Keratinocyte (primary cell): ENCODE results near the gene INO80D. TPM values are rescaled to one million over a fixed set of nuclear protein-coding genes. Genes with fewer than 3 reads are reported as not detected.

ENCODE experiments used
- DNase-seq: peaks from one replicate; pipeline ENCODE4 v3.0.0-alpha.2; 2011; ENCODE audit warnings: low read depth, missing footprints, low spot score
- FAIRE-seq: peaks from 2 replicates; lab custom pipeline; 2011; peaks lifted over from hg19 to GRCh38; lab: Jason Lieb, UNC
- H2AFZ ChIP-seq: 2 replicates; pipeline ENCODE4 v1.6.0; 2012; ENCODE audit warnings: low read length, control low read depth, inconsistent platforms; ENCODE audit not compliant: control insufficient read depth
- H3K27ac ChIP-seq: 2 replicates; pipeline ENCODE4 v1.5.1; 2011; ENCODE audit warnings: low read length; ENCODE audit not compliant: control insufficient read depth, insufficient read depth
- H3K27me3 ChIP-seq: 3 replicates; pipeline ENCODE4 v1.6.0; 2011; ENCODE audit warnings: low read length; ENCODE audit not compliant: control insufficient read depth, insufficient read depth; ENCODE audit errors: extremely low read depth
- H3K36me3 ChIP-seq, 2 experiments: 2 replicates in 1 of 2; 3 replicates in 1 of 2; pipeline ENCODE4 v1.5.1; 2011; ENCODE audit warnings: low read length in 2 of 2, mild to moderate bottlenecking in 1 of 2; ENCODE audit not compliant: control insufficient read depth in 2 of 2, insufficient read depth in 2 of 2; ENCODE audit errors: extremely low read depth in 1 of 2
- H3K4me1 ChIP-seq: 3 replicates; pipeline ENCODE4 v1.5.1; 2011; ENCODE audit warnings: low read length; ENCODE audit not compliant: control insufficient read depth, insufficient read depth; ENCODE audit errors: extremely low read depth
- H3K4me2 ChIP-seq: 3 replicates; pipeline ENCODE4 v1.6.0; 2011; ENCODE audit warnings: low read depth, low read length; ENCODE audit not compliant: control insufficient read depth, insufficient read depth; ENCODE audit errors: extremely low read depth
- H3K4me3 ChIP-seq, 3 experiments: fragments of 200-600 bp in 1 of 3; sonication (generic) in 1 of 3; 2 replicates in 2 of 3; 3 replicates in 1 of 3; pipeline ENCODE4 v1.5.1; 2011 to 2016; ENCODE audit warnings: low read length in 3 of 3, mild to moderate bottlenecking in 3 of 3, control low read depth in 2 of 3, inconsistent platforms in 1 of 3, low read depth in 1 of 3, mixed read lengths in 1 of 3, mixed run types in 1 of 3, moderate library complexity in 1 of 3; ENCODE audit not compliant: control insufficient read depth in 2 of 3, insufficient read depth in 2 of 3; ENCODE audit errors: extremely low read depth in 1 of 3
- H3K79me2 ChIP-seq: 2 replicates; pipeline ENCODE4 v1.6.0; 2012; ENCODE audit warnings: low read length; ENCODE audit not compliant: control insufficient read depth, insufficient read depth
- H3K9ac ChIP-seq: 3 replicates; pipeline ENCODE4 v1.6.0; 2011; ENCODE audit warnings: low read length; ENCODE audit not compliant: control insufficient read depth, insufficient read depth; ENCODE audit errors: extremely low read depth
- H3K9me1 ChIP-seq: 3 replicates; pipeline ENCODE4 v1.6.0; 2011; ENCODE audit warnings: low read length; ENCODE audit not compliant: control insufficient read depth, insufficient read depth; ENCODE audit errors: extremely low read depth
- H3K9me3 ChIP-seq: 2 replicates; pipeline ENCODE4 v1.5.1; 2012; ENCODE audit warnings: low read depth, low read length; ENCODE audit not compliant: control insufficient read depth
- H4K20me1 ChIP-seq: 3 replicates; pipeline ENCODE4 v1.6.0; 2011; ENCODE audit warnings: low read length; ENCODE audit not compliant: control insufficient read depth, insufficient read depth; ENCODE audit errors: extremely low read depth
- CTCF ChIP-seq, 3 experiments: IDR thresholded peaks in 1 of 3; conservative IDR thresholded peaks in 1 of 3; optimal IDR thresholded peaks in 1 of 3; 2 replicates in 2 of 3; 3 replicates in 1 of 3; pipeline versions ENCODE3 to v1.5.1; 2011; ENCODE audit warnings: low read length in 3 of 3, mild to moderate bottlenecking in 3 of 3, moderate library complexity in 2 of 3, control low read depth in 1 of 3, inconsistent platforms in 1 of 3; ENCODE audit not compliant: insufficient read depth in 2 of 3; ENCODE audit errors: extremely low read depth in 1 of 3
- EZH2 ChIP-seq: IDR thresholded peaks from one replicate; pipeline ENCODE4 v1.6.1; 2012; ENCODE audit warnings: inconsistent platforms, mild to moderate bottlenecking, low read length, moderate library complexity
- dilution Hi-C: fragments of 300-500 bp; cut with MboI; formaldehyde crosslinking; loops from one replicate; pipeline ENCODE4 v1.7.0; 2020; ENCODE audit warnings: low sequenced_read_pairs; ENCODE audit not compliant: extremely low pct_ligation_motif_present
- polyA plus RNA-seq, 5 experiments: library from polyadenylated mRNA; depleted of rRNA in 3 of 5; stranded (reverse) in 3 of 5; stranded (forward) in 1 of 5; unstranded in 1 of 5; fragments of >200 nt; gene quantifications; 1 replicate in 1 of 5; 2 replicates in 3 of 5; 3 replicates in 1 of 5; pipeline versions ENCODE4 v1.2.1 to v1.2.3, GENCODE V29; 2011 to 2012; ENCODE audit warnings: missing spikeins in 2 of 5, low read depth in 1 of 5, low replicate concordance in 1 of 5

The INO80D gene
- polyA plus RNA-seq, 1 donor (not counting 4 experiments of a cell fraction or from before 2014, with no cell fraction given) = 4.1 TPM

GRCh38 chr2:206084870-206085741, 868 bp downstream of the INO80D start:
- Histone ChIP-seq H3K36me3 (no peaks in the 10 kb centered on the region), H3K9ac (peak overlapping the region; percentile 98), H4K20me1 (no peaks in the 10 kb centered on the region), H3K4me3 (peak overlapping the region; percentile 53 to 97 (median 92)), H3K4me2 (peak overlapping the region; percentile 97), H3K27ac (peak overlapping the region; percentile 96), H3K9me1 (no peaks in the 10 kb centered on the region), H3K27me3 (no peaks in the 10 kb centered on the region), H3K79me2 (peaks cover 55% of the 10 kb centered on the region), H2AFZ (peak overlapping the region; percentile 69), H3K9me3 (no peaks in the 10 kb centered on the region), H3K4me1 (peaks cover 10% of the 10 kb centered on the region)
- dilution Hi-C loops = no loop called here
- FAIRE-seq = no peak
- DNase-seq = no peak
- no peak for TF ChIP-seq CTCF (optimal IDR thresholded peaks at IDR 0.05 in 1 of 3, IDR thresholded peaks at IDR 0.05 in 1 of 3, conservative IDR thresholded peaks at IDR 0.05 in 1 of 3; ENCODE audit: extremely low read depth in 1 of 3, insufficient read depth in 2 of 3, low read length in 3 of 3)
- no peak for TF ChIP-seq EZH2

DNA sequence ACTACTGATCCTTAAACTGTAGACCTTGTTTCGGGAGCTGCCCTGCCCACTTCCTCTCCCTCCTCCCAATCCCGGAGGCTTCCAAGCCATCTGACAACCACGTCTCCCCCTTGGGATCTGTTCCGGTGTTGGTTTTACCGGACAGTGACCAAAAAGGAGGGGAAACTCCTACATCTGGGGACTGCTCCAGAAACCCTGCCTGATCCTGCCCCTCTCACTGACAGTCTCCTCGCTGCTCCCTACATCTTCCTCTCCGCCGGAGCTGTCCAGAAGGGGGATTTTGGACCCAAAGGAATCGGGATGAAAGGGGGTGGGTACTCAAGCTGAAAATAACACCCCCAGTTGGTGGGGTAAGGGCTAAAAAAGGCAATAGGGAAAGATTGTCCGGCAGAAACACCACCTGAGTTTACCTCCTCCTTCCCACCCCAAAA, 1.5 kb downstream of the INO80D start:
- no peaks in the 10 kb centered on the region for H3K36me3 ChIP-seq
- H3K4me1 ChIP-seq = peaks cover 10% of the 10 kb centered on the region
- H2AFZ ChIP-seq = peak overlapping the region; percentile 69
- peaks cover 61% of the 10 kb centered on the region for H3K79me2 ChIP-seq
- no peaks in the 10 kb centered on the region for H4K20me1 ChIP-seq
- TF ChIP-seq EZH2 = no peak
- TF ChIP-seq CTCF (optimal IDR thresholded peaks at IDR 0.05 in 1 of 3, IDR thresholded peaks at IDR 0.05 in 1 of 3, conservative IDR thresholded peaks at IDR 0.05 in 1 of 3; ENCODE audit: extremely low read depth in 1 of 3, insufficient read depth in 2 of 3, low read length in 3 of 3) = no peak
- dilution Hi-C loops = no loop called here
- H3K9me3 ChIP-seq = no peaks in the 10 kb centered on the region
- peak overlapping the region; percentile 98 for H3K9ac ChIP-seq
- H3K4me3 ChIP-seq = peak overlapping the region; percentile 53 to 94 (median 92)
- H3K27me3 ChIP-seq = no peaks in the 10 kb centered on the region
- peak overlapping the region; percentile 96 for H3K27ac ChIP-seq
- no peaks in the 10 kb centered on the region for H3K9me1 ChIP-seq
- peak overlapping the region; percentile 97 for H3K4me2 ChIP-seq
- DNase-seq = peak; percentile 40
- peak; percentile 91 for FAIRE-seq
